HepG2 (cell line): ENCODE data around the gene SELENOV. TPM values are rescaled to one million over a fixed set of nuclear protein-coding genes. Genes with fewer than 3 reads are reported as not detected.

Experiments
- ATAC-seq: fragments of 200-7000 bp; cut with Tn5 transposase; 3 replicates; pipeline ENCODE4 v1.9.1; 2020; ENCODE audit warnings: mild to moderate bottlenecking, moderate library complexity
- BruUV-seq: library from RNA; stranded (reverse); fragments of 400-500 nt; replicated peaks from 2 replicates; lab custom pipeline; 2021; lab: Mats Ljungman, UMichigan
- CTCF ChIA-PET: fragments of 300-600 bp; formaldehyde crosslinking; extraction: SDS; loops from one replicate; lab custom pipeline; 2021; ENCODE audit warnings: low total read pairs, inconsistent platforms, low intra/inter-chr PET ratio; lab: Yijun Ruan, JAX
- POLR2A ChIA-PET: fragments of 350-600 bp; sonication (Branson Sonifier 250); formaldehyde crosslinking; loops from one replicate; lab custom pipeline; 2020; ENCODE audit warnings: antibody characterized with exemption, inconsistent platforms; lab: Yijun Ruan, JAX
- DNase-seq: peaks from one replicate; pipeline ENCODE4 v3.0.0-alpha.2; 2015; ENCODE audit warnings: low spot score
- FAIRE-seq: peaks from 3 replicates; lab custom pipeline; 2011; peaks lifted over from hg19 to GRCh38; lab: Jason Lieb, UNC
- H2AFZ ChIP-seq: one replicate; pipeline ENCODE4 v1.6.1; 2011; ENCODE audit warnings: low read length, inconsistent platforms
- H3K27ac ChIP-seq: fragments of 300-600 bp; 3 replicates; pipeline ENCODE4 v1.8.0; 2011; ENCODE audit warnings: mixed run types, mild to moderate bottlenecking, mixed read lengths, low read length, inconsistent platforms; ENCODE audit not compliant: insufficient read depth; ENCODE audit errors: extremely low read length
- H3K27me3 ChIP-seq, 2 experiments: fragments of 200-600 bp in 1 of 2; 2 replicates in 1 of 2; 3 replicates in 1 of 2; pipeline versions ENCODE4 v1.6.0 to v1.8.0; 2011; ENCODE audit warnings: low read length in 2 of 2, mild to moderate bottlenecking in 2 of 2, moderate library complexity in 2 of 2, inconsistent platforms in 1 of 2; ENCODE audit not compliant: insufficient read depth in 2 of 2, control insufficient read depth in 1 of 2
- H3K36me3 ChIP-seq, 2 experiments: fragments of 200-600 bp in 1 of 2; replicated peaks in 1 of 2; 2 replicates in 1 of 2; 3 replicates in 1 of 2; pipeline versions ENCODE4 v1.5.1 to v1.8.0; 2011; ENCODE audit warnings: low read length in 2 of 2, inconsistent platforms in 1 of 2; ENCODE audit not compliant: insufficient read depth in 2 of 2, control insufficient read depth in 1 of 2
- H3K4me1 ChIP-seq: 2 replicates; pipeline ENCODE4 v1.5.1; 2012; ENCODE audit warnings: low read length, inconsistent platforms; ENCODE audit not compliant: insufficient read depth
- H3K4me2 ChIP-seq: 2 replicates; pipeline ENCODE4 v1.6.0; 2011; ENCODE audit warnings: low read depth, low read length, inconsistent platforms
- H3K4me3 ChIP-seq, 3 experiments: fragments of 200-600 bp in 1 of 3; sonication (generic), shearing (Covaris generic) in 1 of 3; replicated peaks in 1 of 3; 2 replicates each; pipeline ENCODE4 v1.5.1; 2011 to 2016; ENCODE audit warnings: low read length in 3 of 3, inconsistent platforms in 2 of 3, low read depth in 2 of 3, mild to moderate bottlenecking in 2 of 3, control low read depth in 1 of 3, mixed read lengths in 1 of 3; ENCODE audit not compliant: insufficient read depth in 1 of 3
- H3K79me2 ChIP-seq: one replicate; pipeline ENCODE4 v1.6.1; 2011; ENCODE audit warnings: low read length, inconsistent platforms; ENCODE audit not compliant: insufficient read depth
- H3K9ac ChIP-seq: 2 replicates; pipeline ENCODE4 v1.6.0; 2011; ENCODE audit warnings: mild to moderate bottlenecking, low read depth, low read length, inconsistent platforms; ENCODE audit not compliant: insufficient read depth
- H3K9me3 ChIP-seq: 2 replicates; pipeline ENCODE4 v1.5.1; 2012; ENCODE audit warnings: mild to moderate bottlenecking, low read length
- H4K20me1 ChIP-seq: 2 replicates; pipeline ENCODE4 v1.6.0; 2011; ENCODE audit warnings: inconsistent platforms, mild to moderate bottlenecking, low read length, moderate library complexity; ENCODE audit not compliant: insufficient read depth
- ATF7 ChIP-seq, 2 experiments: fragments of 450-650 bp in 1 of 2; sonication (generic) in 1 of 2; formaldehyde crosslinking in 1 of 2; IDR thresholded peaks; 2 replicates each; pipeline versions ENCODE4 v1.4.0 to v1.6.1; 2016 to 2020; ENCODE audit warnings: antibody characterized with exemption in 1 of 2, mild to moderate bottlenecking in 1 of 2, missing genetic modification reagents in 1 of 2
- CEBPZ ChIP-seq: IDR thresholded peaks from 2 replicates; pipeline ENCODE4 v1.6.1; 2012; ENCODE audit warnings: low read length, improper control_type of control experiment
- CREB1 ChIP-seq, 2 experiments: fragments of 450-650 bp in 1 of 2; IDR thresholded peaks; 2 replicates each; pipeline ENCODE4 v1.6.1; 2016 to 2017; ENCODE audit warnings: control low read depth in 1 of 2, mild to moderate bottlenecking in 1 of 2, missing compliant biosample characterization in 1 of 2, missing genetic modification characterization in 1 of 2
- HHEX ChIP-seq: IDR thresholded peaks from 2 replicates; pipeline ENCODE4 v1.6.1; 2016; ENCODE audit warnings: control low read depth
- ZNF121 ChIP-seq: sonication (generic); formaldehyde crosslinking; IDR thresholded peaks from 2 replicates; pipeline ENCODE4 v1.5.0; 2020; ENCODE audit warnings: mild to moderate bottlenecking, missing genetic modification reagents
- WGBS: methylation state at CpG from one replicate; pipeline ENCODE4 v1.1.6; 2017; ENCODE audit warnings: low lambda C conversion rate; 5-methylcytosine and 5-hydroxymethylcytosine counted together
- in situ Hi-C: cut with HindIII; loops from 2 replicates; pipeline ENCODE4 v1.10.0; 2017; ENCODE audit warnings: low pct_unique_long_range_greater_than_20kb; ENCODE audit not compliant: extremely low pct_ligation_motif_present
- intact Hi-C: fragments of 100-400 bp; cut with micrococcal nuclease; formaldehyde crosslinking; loops from one replicate; pipeline ENCODE4 v1.10.0; 2022; ENCODE audit not compliant: unreplicated experiment
- polyA plus RNA-seq, 8 experiments: library from polyadenylated mRNA; depleted of rRNA in 3 of 8; stranded (reverse) in 7 of 8; unstranded in 1 of 8; fragments of >200 nt; fragmentation: Illumina TruSeq in 4 of 8; extraction: Trizol in 4 of 8; gene quantifications; 2 replicates each; pipeline versions ENCODE4 v1.2.1 to v1.2.3, GENCODE V29; 2011 to 2016; ENCODE audit warnings: low read depth in 4 of 8, missing spikeins in 1 of 8, mixed read lengths in 1 of 8; ENCODE audit not compliant: insufficient read depth in 1 of 8
- total RNA-seq, 5 experiments: library from RNA; depleted of rRNA; stranded (reverse); fragments of >200 nt; fragmentation: Illumina TruSeq; extraction: Trizol; gene quantifications; 2 replicates each; pipeline ENCODE4 v1.2.3, GENCODE V29; 2016; ENCODE audit warnings: low read depth in 1 of 5

Gene SELENOV
- total and polyA plus RNA-seq, 2 of the 13 experiments (the other 11 are each of a cell fraction or from before 2014, with no cell fraction given) = not detected

GRCh38 chr19:39500543-39500942 lies 14.4 kb upstream of the SELENOV start:
- ChIA-PET CTCF (no interaction called here), POLR2A (interaction anchor here (0.6 kb wide), 1 partner anchor 28 kb away, joined by 3 read pairs; no protein-coding TSS in a partner anchor)
- 25% methylated on average over 4 of the region's 4 CpGs for WGBS
- Histone ChIP-seq H3K4me1 (peaks cover 30% of the 10 kb centered on the region), H3K4me2 (no peak overlapping the region), H3K36me3 (no peaks in the 10 kb centered on the region), H4K20me1 (no peaks in the 10 kb centered on the region), H3K9ac (no peak overlapping the region), H3K9me3 (no peaks in the 10 kb centered on the region), H3K27me3 (peaks cover 19 to 62% of the 10 kb centered on the region in 2 experiments), H3K79me2 (no peaks in the 10 kb centered on the region), H2AFZ (no peak overlapping the region), H3K27ac (no peak overlapping the region), H3K4me3 (no peak overlapping the region)
- no TSS peak for BruUV-seq
- no peak for FAIRE-seq
- in situ Hi-C loops = no loop called here
- intact Hi-C loops = no loop called here
- no peak for DNase-seq
- no peak for ATAC-seq
- TF ChIP-seq ATF7 (IDR thresholded peaks at IDR 0.05) (peak; percentile 71), ATF7 (CRISPR knock-in tag; IDR thresholded peaks at IDR 0.05) (no peak), CEBPZ (no peak), CREB1 (IDR thresholded peaks at IDR 0.05) (peak; percentile 52; the same call in 1 of the 2 replicates), CREB1 (CRISPR knock-in tag; IDR thresholded peaks at IDR 0.05) (no peak)

- Histone ChIP-seq H3K9ac (no peak overlapping the region), H3K79me2 (no peaks in the 10 kb centered on the region), H3K36me3 (no peaks in the 10 kb centered on the region), H2AFZ (no peak overlapping the region), H4K20me1 (no peaks in the 10 kb centered on the region), H3K4me1 (peaks cover 30% of the 10 kb centered on the region), H3K9me3 (no peaks in the 10 kb centered on the region), H3K27ac (no peak overlapping the region), H3K27me3 (peaks cover 20 to 64% of the 10 kb centered on the region in 2 experiments), H3K4me2 (no peak overlapping the region), H3K4me3 (no peak overlapping the region)
- no TSS peak for BruUV-seq
- TF ChIP-seq ZNF121 (peak; percentile 41; the same call in 1 of the 2 replicates), HHEX (CRISPR knock-in tag) (no peak)
- no peak for DNase-seq
- 27% methylated on average over 4 of the region's 5 CpGs for WGBS
- intact Hi-C loops = no loop called here
- no peak for FAIRE-seq
- ChIA-PET POLR2A (no interaction called here), CTCF (no interaction called here)
- no peak for ATAC-seq
- in situ Hi-C loops = no loop called here
Observed at GRCh38 chr19:39501340-39501739, 13.6 kb upstream of the SELENOV start.
